ENCODE measurements around the gene TCF12.
"Not testable (repeated sequence)": the region's sequence is repeated elsewhere in the genome, so short reads cannot be mapped to it uniquely, and the experiment has no call there.

The TCF12 gene

DNA sequence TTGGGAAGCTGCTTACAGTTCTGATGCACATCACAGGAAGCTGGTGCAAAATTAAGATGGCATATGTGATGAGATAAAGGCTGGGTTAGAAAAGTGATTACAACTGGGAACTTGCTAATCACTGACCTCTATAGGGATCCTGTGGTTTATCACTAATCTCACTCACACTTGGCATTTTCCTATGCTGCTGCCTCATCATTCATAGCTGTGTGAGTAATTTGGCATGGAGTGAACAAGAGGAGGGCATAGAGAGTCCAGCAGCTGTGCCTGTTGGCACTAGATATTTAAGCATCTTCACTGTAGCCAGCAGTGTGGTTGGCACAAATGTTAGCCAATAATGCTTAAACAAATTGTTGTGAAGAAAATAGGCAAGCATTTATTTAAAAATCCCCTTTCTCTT lies 240.1 kb downstream of the TCF12 start:
- CTCF ChIA-PET: interaction anchor here (1.3 to 5.4 kb wide), 4 partner anchors 12 to 148 kb away, joined by 3 to 30 read pairs (median 14); no protein-coding TSS in a partner anchor
- POLR2A ChIA-PET: no interaction called here
- TF ChIP-seq, protein P1, sequence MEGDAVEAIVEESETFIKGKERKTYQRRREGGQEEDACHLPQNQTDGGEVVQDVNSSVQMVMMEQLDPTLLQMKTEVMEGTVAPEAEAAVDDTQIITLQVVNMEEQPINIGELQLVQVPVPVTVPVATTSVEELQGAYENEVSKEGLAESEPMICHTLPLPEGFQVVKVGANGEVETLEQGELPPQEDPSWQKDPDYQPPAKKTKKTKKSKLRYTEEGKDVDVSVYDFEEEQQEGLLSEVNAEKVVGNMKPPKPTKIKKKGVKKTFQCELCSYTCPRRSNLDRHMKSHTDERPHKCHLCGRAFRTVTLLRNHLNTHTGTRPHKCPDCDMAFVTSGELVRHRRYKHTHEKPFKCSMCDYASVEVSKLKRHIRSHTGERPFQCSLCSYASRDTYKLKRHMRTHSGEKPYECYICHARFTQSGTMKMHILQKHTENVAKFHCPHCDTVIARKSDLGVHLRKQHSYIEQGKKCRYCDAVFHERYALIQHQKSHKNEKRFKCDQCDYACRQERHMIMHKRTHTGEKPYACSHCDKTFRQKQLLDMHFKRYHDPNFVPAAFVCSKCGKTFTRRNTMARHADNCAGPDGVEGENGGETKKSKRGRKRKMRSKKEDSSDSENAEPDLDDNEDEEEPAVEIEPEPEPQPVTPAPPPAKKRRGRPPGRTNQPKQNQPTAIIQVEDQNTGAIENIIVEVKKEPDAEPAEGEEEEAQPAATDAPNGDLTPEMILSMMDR (IDR thresholded peaks at IDR 0.05; ENCODE audit: insufficient read depth, low read length, missing control alignments): no peak
- no peak overlapping the region for H3K4me3 ChIP-seq (ENCODE audit: low read depth, low read length)
- no peak for DNase-seq (ENCODE audit: low read depth, low spot score)

DNA sequence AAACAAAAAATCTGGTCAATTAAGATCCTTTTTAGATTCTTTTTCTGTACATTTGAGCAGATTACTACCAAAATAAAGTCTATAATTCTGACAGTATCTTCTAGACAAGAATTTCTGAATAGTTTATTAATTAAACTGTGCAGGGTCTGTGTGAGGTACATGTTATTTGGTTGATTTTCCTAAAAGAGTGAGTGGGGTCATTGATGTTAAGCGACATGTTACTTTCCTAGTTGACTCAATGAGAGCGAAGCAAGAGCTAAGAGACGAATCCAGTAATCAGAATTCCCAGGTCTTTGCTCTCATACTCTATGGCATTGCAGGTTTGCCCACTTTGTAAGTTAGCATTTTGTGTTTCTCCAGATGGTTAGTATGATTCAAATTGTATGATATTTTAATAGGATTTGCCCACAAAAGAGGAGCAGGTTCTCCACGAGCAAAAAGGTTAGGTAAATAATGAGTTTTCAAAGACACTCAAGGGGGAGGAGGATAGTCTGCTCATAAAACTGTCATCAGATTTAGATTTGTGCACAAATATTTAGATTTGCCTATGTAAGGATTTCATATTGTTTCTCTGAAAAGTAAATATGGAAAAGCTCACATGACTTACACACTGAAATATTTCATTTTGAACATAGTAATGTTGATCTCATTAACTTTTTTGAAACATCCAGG lies 240.7 kb downstream of the TCF12 start:
- TF ChIP-seq, protein P1 (IDR thresholded peaks at IDR 0.05; ENCODE audit: insufficient read depth, low read length, missing control alignments): no peak
- ChIA-PET CTCF (interaction anchor here (0.9 to 5.4 kb wide), 5 partner anchors 13 to 147 kb away, joined by 3 to 30 read pairs (median 3); no protein-coding TSS in a partner anchor), POLR2A (no interaction called here)
- no peak for DNase-seq (ENCODE audit: low read depth, low spot score)
- no peak overlapping the region for H3K4me3 ChIP-seq (ENCODE audit: low read depth, low read length)

DNA sequence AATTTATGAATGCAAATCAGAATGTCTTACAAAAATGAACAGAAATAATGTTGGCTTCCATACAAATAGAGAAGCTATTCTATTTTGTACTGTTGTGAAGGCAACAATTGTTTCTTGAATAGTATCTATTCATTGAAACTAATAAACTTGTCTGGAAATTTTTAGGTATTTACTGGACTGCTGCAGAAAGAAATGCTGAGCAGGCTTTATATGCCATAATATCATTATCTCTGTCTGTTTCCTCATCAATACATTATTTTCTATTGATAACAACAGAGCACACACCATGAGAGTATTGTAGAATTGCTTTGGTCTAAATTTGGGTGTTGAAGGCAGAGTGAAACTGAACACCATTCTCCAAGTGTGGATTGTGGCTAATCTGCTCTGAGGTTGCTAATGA lies 241.3 kb downstream of the TCF12 start:
- DNase-seq (ENCODE audit: low read depth, low spot score): no peak
- no peak overlapping the region for H3K4me3 ChIP-seq (ENCODE audit: low read depth, low read length)
- TF ChIP-seq, protein P1 (IDR thresholded peaks at IDR 0.05; ENCODE audit: insufficient read depth, low read length, missing control alignments): no peak
- POLR2A ChIA-PET: no interaction called here
- CTCF ChIA-PET: interaction anchor here (0.9 to 5.4 kb wide), 3 partner anchors 14 to 54 kb away, joined by 3 to 30 read pairs (median 25); no protein-coding TSS in a partner anchor

DNA sequence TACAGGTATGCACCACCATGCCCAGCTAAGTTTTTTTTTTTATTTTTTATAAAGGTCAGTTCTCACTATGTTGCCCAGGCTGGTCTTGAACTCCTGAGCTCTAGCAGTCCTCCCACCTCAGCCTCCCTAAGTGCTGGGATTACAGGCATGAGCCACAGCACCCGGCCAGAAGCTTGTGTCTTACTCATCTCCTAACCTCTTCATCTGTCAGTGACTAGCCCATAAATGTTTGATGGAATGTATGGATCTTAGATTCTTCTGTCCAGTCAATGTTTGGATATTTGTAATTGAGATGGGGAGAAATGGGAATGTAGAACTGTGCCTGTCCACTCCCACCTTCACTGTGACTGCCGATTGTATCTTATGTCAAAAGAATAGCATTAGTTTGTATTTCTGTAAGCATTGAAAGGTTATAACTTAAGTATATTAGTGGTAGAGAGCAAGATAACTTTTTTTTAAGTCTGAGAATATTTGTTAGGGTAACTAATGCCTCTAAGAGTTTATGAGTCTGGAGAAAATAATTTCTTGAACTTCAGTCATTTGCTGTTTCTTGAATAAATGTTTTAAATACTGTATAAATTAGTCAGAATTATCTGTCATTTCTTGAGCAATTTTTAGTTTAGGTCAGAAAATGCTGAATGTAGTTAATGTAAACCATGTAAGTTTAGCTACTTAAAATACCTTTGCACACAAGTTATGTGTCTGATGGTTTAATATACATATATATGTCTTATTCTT lies 242.5 kb downstream of the TCF12 start:
- peak; percentile 73 for DNase-seq (ENCODE audit: low read depth, low spot score)
- ChIA-PET POLR2A (interaction anchor here (0.6 to 0.7 kb wide), 2 partner anchors 58 to 923 kb away, joined by 3 read pairs; no protein-coding TSS in a partner anchor), CTCF (interaction anchor here (0.9 to 5.4 kb wide), 5 partner anchors 15 to 367 kb away, joined by 3 to 30 read pairs (median 7); no protein-coding TSS in a partner anchor)
- TF ChIP-seq, protein P1 (IDR thresholded peaks at IDR 0.05; ENCODE audit: insufficient read depth, low read length, missing control alignments): no peak
- no peak overlapping the region for H3K4me3 ChIP-seq (ENCODE audit: low read depth, low read length)

DNA sequence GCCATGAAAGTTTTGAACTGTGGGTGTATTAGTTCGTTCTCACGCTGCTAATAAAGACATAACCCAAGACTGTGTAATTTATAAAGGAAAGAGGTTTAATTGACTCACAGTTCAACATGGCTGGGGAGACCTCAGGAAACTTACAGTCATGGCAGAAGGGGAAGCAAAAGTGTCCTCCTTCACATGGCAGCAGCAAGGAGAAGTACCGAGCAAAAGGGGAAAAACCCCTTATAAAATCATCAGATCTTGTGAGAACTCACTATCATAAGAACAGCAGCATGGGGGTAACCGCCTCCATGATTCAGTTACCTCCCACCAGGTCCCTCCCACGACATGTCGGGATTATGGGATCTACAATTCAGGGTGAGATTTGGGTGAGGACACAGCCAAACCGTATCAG lies 245.8 kb downstream of the TCF12 start:
- H3K4me3 ChIP-seq (ENCODE audit: low read depth, low read length); DNase-seq (ENCODE audit: low read depth, low spot score); POLR2A ChIA-PET: not testable (repeated sequence)
- CTCF ChIA-PET: interaction anchor here (1.2 kb wide), 1 partner anchor 378 kb away, joined by 3 read pairs; no protein-coding TSS in a partner anchor

DNA sequence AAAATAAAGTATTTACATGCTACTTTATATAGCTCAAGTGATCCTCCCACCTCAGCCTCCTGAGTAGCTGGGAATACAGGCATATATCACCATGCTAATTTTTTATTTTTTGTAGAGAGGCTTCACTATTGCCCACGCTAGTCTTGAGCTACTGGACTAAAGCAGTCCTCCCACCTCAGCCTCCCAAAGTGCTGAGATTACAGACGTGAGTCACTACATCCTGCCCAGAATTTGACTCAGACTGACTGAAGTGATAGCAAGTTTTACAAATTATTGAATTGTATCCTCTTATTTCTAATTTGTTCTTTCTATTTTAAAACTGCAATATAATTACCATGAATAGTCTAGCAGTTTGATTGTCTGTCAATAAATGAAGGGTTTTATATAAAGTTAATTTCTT lies 247.5 kb downstream of the TCF12 start:
- ChIA-PET CTCF (interaction anchor here (0.8 to 0.9 kb wide), 2 partner anchors 16 to 361 kb away, joined by 3 to 4 read pairs; no protein-coding TSS in a partner anchor), POLR2A (no interaction called here)
- DNase-seq (ENCODE audit: low read depth, low spot score): no peak
- TF ChIP-seq, protein P1 (IDR thresholded peaks at IDR 0.05; ENCODE audit: insufficient read depth, low read length, missing control alignments): no peak
- H3K4me3 ChIP-seq (ENCODE audit: low read depth, low read length): no peak overlapping the region
